Activated naive CD8-positive, alpha-beta T cell treated with anti-CD3 and anti-CD28 coated beads, Interleukin-2, amount 10 ng/mL, durations not matched to agents 7 days and 5 days (primary cell): Measurements from ENCODE around the gene PDLIM5. TPM values are rescaled to one million over a fixed set of nuclear protein-coding genes. Genes with fewer than 3 reads are reported as not detected.
"Not testable (repeated sequence)": the region's sequence is repeated elsewhere in the genome, so short reads cannot be mapped to it uniquely, and the experiment has no call there.

Experiments
- ATAC-seq: fragments of 150-1000 bp; cut with Tn5 transposase; one replicate; pipeline ENCODE4 v1.10.0; 2021; ENCODE audit warnings: low read depth, moderate library complexity
- POLR2A ChIA-PET: fragments of 350-600 bp; sonication (Branson Sonifier 250); formaldehyde crosslinking; loops from one replicate; lab custom pipeline; 2021; ENCODE audit warnings: antibody characterized with exemption; lab: Charles Lee
- DNase-seq: peaks from one replicate; pipeline ENCODE4 v3.0.0; 2021
- H3K27ac Mint-ChIP-seq: one replicate; pipeline ENCODE4 v1.8.0; 2022; ENCODE audit warnings: mild to moderate bottlenecking, mixed read lengths
- H3K27me3 Mint-ChIP-seq: one replicate; pipeline ENCODE4 v1.8.0; 2022; ENCODE audit warnings: mild to moderate bottlenecking, moderate library complexity, mixed read lengths
- H3K36me3 Mint-ChIP-seq: one replicate; pipeline ENCODE4 v1.8.0; 2021; ENCODE audit warnings: mild to moderate bottlenecking, mixed read lengths
- H3K4me1 Mint-ChIP-seq: one replicate; pipeline ENCODE4 v1.8.0; 2021; ENCODE audit warnings: mixed read lengths
- H3K4me3 Mint-ChIP-seq: one replicate; pipeline ENCODE4 v1.8.0; 2022; ENCODE audit warnings: mild to moderate bottlenecking, moderate library complexity, mixed read lengths
- H3K9me3 Mint-ChIP-seq: one replicate; pipeline ENCODE4 v1.8.0; 2021; ENCODE audit warnings: mixed read lengths
- total RNA-seq, 2 experiments: library from RNA; stranded (reverse); gene quantifications; one replicate each; pipeline ENCODE4 v1.2.3, GENCODE V29; 2021

Gene PDLIM5
- total RNA-seq, 2 experiments from 2014 or later, result 25.6 to 31.6 TPM

GRCh38 chr4:94498502-94498901 lies 46.8 kb downstream of the PDLIM5 start:
- Mint-ChIP-seq H3K4me1 (no peaks in the 10 kb centered on the region), H3K27ac (no peak overlapping the region), H3K36me3 (peaks cover 3% of the 10 kb centered on the region), H3K27me3 (no peaks in the 10 kb centered on the region), H3K9me3 (peaks cover 2% of the 10 kb centered on the region), H3K4me3 (no peak overlapping the region)
- ATAC-seq (no peak), DNase-seq (no peak)
- POLR2A ChIA-PET, result no interaction called here

GRCh38 chr4:94500685-94501084 lies 48.9 kb downstream of the PDLIM5 start:
- peaks cover 2% of the 10 kb centered on the region for H3K9me3 Mint-ChIP-seq
- no peak for ATAC-seq
- peaks cover 3% of the 10 kb centered on the region for H3K36me3 Mint-ChIP-seq
- no peak overlapping the region for H3K27ac Mint-ChIP-seq
- no peak overlapping the region for H3K4me3 Mint-ChIP-seq
- DNase-seq, result no peak
- POLR2A ChIA-PET, result no interaction called here
- H3K27me3 Mint-ChIP-seq, result no peaks in the 10 kb centered on the region
- no peaks in the 10 kb centered on the region for H3K4me1 Mint-ChIP-seq

- peaks cover 2% of the 10 kb centered on the region for H3K9me3 Mint-ChIP-seq
- POLR2A ChIA-PET, result no interaction called here
- H3K4me3 Mint-ChIP-seq, result no peak overlapping the region
- H3K36me3 Mint-ChIP-seq, result peaks cover 5% of the 10 kb centered on the region
- H3K27ac Mint-ChIP-seq, result no peak overlapping the region
- ATAC-seq (no peak), DNase-seq (no peak)
- no peaks in the 10 kb centered on the region for H3K27me3 Mint-ChIP-seq
- H3K4me1 Mint-ChIP-seq, result no peaks in the 10 kb centered on the region
Measured at GRCh38 chr4:94504545-94504944, 52.8 kb downstream of the PDLIM5 start.

GRCh38 chr4:94506822-94507221 lies 55.1 kb downstream of the PDLIM5 start:
- DNase-seq (no peak), ATAC-seq (no peak)
- H3K27ac Mint-ChIP-seq, result no peak overlapping the region
- POLR2A ChIA-PET, result no interaction called here
- H3K4me3 Mint-ChIP-seq, result no peak overlapping the region
- peaks cover 1% of the 10 kb centered on the region for H3K36me3 Mint-ChIP-seq
- no peaks in the 10 kb centered on the region for H3K4me1 Mint-ChIP-seq
- H3K27me3 Mint-ChIP-seq, result no peaks in the 10 kb centered on the region
- H3K9me3 Mint-ChIP-seq, result no peaks in the 10 kb centered on the region

- H3K4me1 Mint-ChIP-seq, result no peaks in the 10 kb centered on the region
- H3K36me3 Mint-ChIP-seq, result peaks cover 1% of the 10 kb centered on the region
- no peaks in the 10 kb centered on the region for H3K27me3 Mint-ChIP-seq
- no peak for DNase-seq
- no peak overlapping the region for H3K27ac Mint-ChIP-seq
- H3K4me3 Mint-ChIP-seq, result no peak overlapping the region
- ATAC-seq, result no peak
- no peaks in the 10 kb centered on the region for H3K9me3 Mint-ChIP-seq
- POLR2A ChIA-PET, result no interaction called here
Measured at GRCh38 chr4:94507281-94507680, 55.5 kb downstream of the PDLIM5 start.

- H3K36me3 Mint-ChIP-seq, result peaks cover 1% of the 10 kb centered on the region
- H3K4me3 Mint-ChIP-seq, result no peak overlapping the region
- POLR2A ChIA-PET, result no interaction called here
- no peaks in the 10 kb centered on the region for H3K4me1 Mint-ChIP-seq
- ATAC-seq, result no peak
- H3K9me3 Mint-ChIP-seq, result no peaks in the 10 kb centered on the region
- no peak for DNase-seq
- H3K27me3 Mint-ChIP-seq, result no peaks in the 10 kb centered on the region
- no peak overlapping the region for H3K27ac Mint-ChIP-seq
Measured at GRCh38 chr4:94507708-94508107, 56.0 kb downstream of the PDLIM5 start.

- no peak for ATAC-seq
- DNase-seq, result no peak
- H3K36me3 Mint-ChIP-seq, result peaks cover 1% of the 10 kb centered on the region
- H3K27ac Mint-ChIP-seq, result no peak overlapping the region
- H3K4me3 Mint-ChIP-seq, result no peak overlapping the region
- POLR2A ChIA-PET, result no interaction called here
- no peaks in the 10 kb centered on the region for H3K27me3 Mint-ChIP-seq
- H3K4me1 Mint-ChIP-seq, result no peaks in the 10 kb centered on the region
- H3K9me3 Mint-ChIP-seq, result no peaks in the 10 kb centered on the region
Measured at GRCh38 chr4:94508296-94508695, 56.6 kb downstream of the PDLIM5 start.

GRCh38 chr4:94508806-94509205 lies 57.1 kb downstream of the PDLIM5 start:
- POLR2A ChIA-PET, result no interaction called here
- no peak overlapping the region for H3K27ac Mint-ChIP-seq
- H3K9me3 Mint-ChIP-seq, result no peaks in the 10 kb centered on the region
- H3K27me3 Mint-ChIP-seq, result no peaks in the 10 kb centered on the region
- DNase-seq, result no peak
- H3K36me3 Mint-ChIP-seq, result peaks cover 1% of the 10 kb centered on the region
- no peaks in the 10 kb centered on the region for H3K4me1 Mint-ChIP-seq
- no peak for ATAC-seq
- H3K4me3 Mint-ChIP-seq, result no peak overlapping the region

- Mint-ChIP-seq H3K4me1 (no peaks in the 10 kb centered on the region), H3K36me3 (peaks cover 1% of the 10 kb centered on the region), H3K4me3 (no peak overlapping the region), H3K9me3 (no peaks in the 10 kb centered on the region), H3K27me3 (no peaks in the 10 kb centered on the region), H3K27ac (no peak overlapping the region)
- POLR2A ChIA-PET, result no interaction called here
- no peak for ATAC-seq
- DNase-seq, result no peak
Measured at GRCh38 chr4:94511591-94511990, 59.8 kb downstream of the PDLIM5 start.

GRCh38 chr4:94513532-94513931 lies 61.8 kb downstream of the PDLIM5 start:
- DNase-seq, H3K36me3 Mint-ChIP-seq, H3K4me1 Mint-ChIP-seq, POLR2A ChIA-PET, H3K27me3 Mint-ChIP-seq, H3K4me3 Mint-ChIP-seq, H3K27ac Mint-ChIP-seq, ATAC-seq, H3K9me3 Mint-ChIP-seq: not testable (repeated sequence)

GRCh38 chr4:94515365-94515764 lies 63.6 kb downstream of the PDLIM5 start:
- Mint-ChIP-seq H3K36me3 (peaks cover 2% of the 10 kb centered on the region), H3K9me3 (no peaks in the 10 kb centered on the region), H3K27ac (no peak overlapping the region), H3K27me3 (no peaks in the 10 kb centered on the region), H3K4me3 (no peak overlapping the region), H3K4me1 (peaks cover 7% of the 10 kb centered on the region)
- POLR2A ChIA-PET, result no interaction called here
- DNase-seq, result no peak
- no peak for ATAC-seq

- POLR2A ChIA-PET, result no interaction called here
- no peaks in the 10 kb centered on the region for H3K27me3 Mint-ChIP-seq
- no peak overlapping the region for H3K4me3 Mint-ChIP-seq
- DNase-seq (no peak), ATAC-seq (no peak)
- peaks cover 2% of the 10 kb centered on the region for H3K36me3 Mint-ChIP-seq
- H3K27ac Mint-ChIP-seq, result no peak overlapping the region
- peaks cover 7% of the 10 kb centered on the region for H3K4me1 Mint-ChIP-seq
- H3K9me3 Mint-ChIP-seq, result no peaks in the 10 kb centered on the region
Measured at GRCh38 chr4:94516067-94516466, 64.3 kb downstream of the PDLIM5 start.

GRCh38 chr4:94516999-94517398 lies 65.3 kb downstream of the PDLIM5 start:
- POLR2A ChIA-PET, result no interaction called here
- Mint-ChIP-seq H3K27ac (no peak overlapping the region), H3K4me3 (no peak overlapping the region), H3K36me3 (peaks cover 2% of the 10 kb centered on the region), H3K4me1 (peaks cover 7% of the 10 kb centered on the region), H3K9me3 (no peaks in the 10 kb centered on the region), H3K27me3 (no peaks in the 10 kb centered on the region)
- ATAC-seq (no peak), DNase-seq (no peak)

- no peak for ATAC-seq
- Mint-ChIP-seq H3K9me3 (no peaks in the 10 kb centered on the region), H3K27me3 (no peaks in the 10 kb centered on the region), H3K36me3 (peaks cover 2% of the 10 kb centered on the region), H3K4me3 (no peak overlapping the region), H3K27ac (no peak overlapping the region), H3K4me1 (peaks cover 7% of the 10 kb centered on the region)
- DNase-seq, result no peak
- POLR2A ChIA-PET, result no interaction called here
Measured at GRCh38 chr4:94517492-94517891, 65.8 kb downstream of the PDLIM5 start.

- Mint-ChIP-seq H3K4me3 (no peak overlapping the region), H3K9me3 (no peaks in the 10 kb centered on the region), H3K36me3 (peaks cover 2% of the 10 kb centered on the region), H3K4me1 (peaks cover 7% of the 10 kb centered on the region), H3K27me3 (no peaks in the 10 kb centered on the region), H3K27ac (no peak overlapping the region)
- DNase-seq, result no peak
- POLR2A ChIA-PET, result no interaction called here
- ATAC-seq, result no peak
Measured at GRCh38 chr4:94519019-94519418, 67.3 kb downstream of the PDLIM5 start.
